Measurements from ENCODE around the gene ANKS3. TPM values are rescaled to one million over a fixed set of nuclear protein-coding genes. Genes with fewer than 3 reads are reported as not detected.

Gene ANKS3
- total RNA-seq, 4 donors from 2014 or later: 9.3 to 21.5 (median 13.2) TPM

DNA sequence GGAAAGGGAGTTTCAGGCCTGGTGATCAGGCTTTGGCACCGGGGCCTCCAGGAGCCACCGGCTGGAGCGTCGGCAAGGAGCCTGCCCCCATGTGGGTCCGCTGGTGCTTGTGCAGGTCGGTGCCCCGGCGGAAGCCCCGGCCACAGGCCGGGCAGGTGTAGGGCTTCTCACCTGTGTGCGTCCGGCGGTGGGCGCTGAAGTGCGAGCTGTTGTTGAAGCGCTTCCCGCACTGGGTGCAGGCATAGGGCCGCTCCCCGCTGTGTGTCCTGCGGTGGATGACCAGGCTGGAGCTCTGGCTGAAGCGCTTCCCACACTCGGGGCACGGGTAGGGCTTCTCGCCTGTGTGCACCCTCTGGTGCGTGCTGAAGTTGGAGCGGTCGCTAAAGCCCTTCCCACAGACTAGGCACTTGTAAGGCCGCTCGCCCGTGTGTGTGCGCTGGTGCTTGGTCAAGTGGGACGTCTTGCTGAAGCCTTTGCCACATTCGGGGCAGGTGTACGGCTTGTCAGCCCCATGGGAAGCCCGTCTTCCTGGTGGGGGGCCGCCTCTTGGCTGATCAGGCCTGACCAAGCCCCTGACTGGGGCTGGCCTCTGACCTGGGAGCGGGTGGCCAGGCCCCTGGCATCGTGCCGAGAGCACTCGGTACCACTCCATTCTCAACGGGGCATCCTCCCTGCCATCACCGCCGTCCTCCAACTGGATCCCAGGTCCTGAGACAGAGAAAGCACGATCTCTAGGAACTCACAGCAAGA is 18.5 kb upstream of the ANKS3 start:
- TF ChIP-seq, protein P1, sequence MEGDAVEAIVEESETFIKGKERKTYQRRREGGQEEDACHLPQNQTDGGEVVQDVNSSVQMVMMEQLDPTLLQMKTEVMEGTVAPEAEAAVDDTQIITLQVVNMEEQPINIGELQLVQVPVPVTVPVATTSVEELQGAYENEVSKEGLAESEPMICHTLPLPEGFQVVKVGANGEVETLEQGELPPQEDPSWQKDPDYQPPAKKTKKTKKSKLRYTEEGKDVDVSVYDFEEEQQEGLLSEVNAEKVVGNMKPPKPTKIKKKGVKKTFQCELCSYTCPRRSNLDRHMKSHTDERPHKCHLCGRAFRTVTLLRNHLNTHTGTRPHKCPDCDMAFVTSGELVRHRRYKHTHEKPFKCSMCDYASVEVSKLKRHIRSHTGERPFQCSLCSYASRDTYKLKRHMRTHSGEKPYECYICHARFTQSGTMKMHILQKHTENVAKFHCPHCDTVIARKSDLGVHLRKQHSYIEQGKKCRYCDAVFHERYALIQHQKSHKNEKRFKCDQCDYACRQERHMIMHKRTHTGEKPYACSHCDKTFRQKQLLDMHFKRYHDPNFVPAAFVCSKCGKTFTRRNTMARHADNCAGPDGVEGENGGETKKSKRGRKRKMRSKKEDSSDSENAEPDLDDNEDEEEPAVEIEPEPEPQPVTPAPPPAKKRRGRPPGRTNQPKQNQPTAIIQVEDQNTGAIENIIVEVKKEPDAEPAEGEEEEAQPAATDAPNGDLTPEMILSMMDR (IDR thresholded peaks at IDR 0.05; ENCODE audit: low read depth): no peak

DNA sequence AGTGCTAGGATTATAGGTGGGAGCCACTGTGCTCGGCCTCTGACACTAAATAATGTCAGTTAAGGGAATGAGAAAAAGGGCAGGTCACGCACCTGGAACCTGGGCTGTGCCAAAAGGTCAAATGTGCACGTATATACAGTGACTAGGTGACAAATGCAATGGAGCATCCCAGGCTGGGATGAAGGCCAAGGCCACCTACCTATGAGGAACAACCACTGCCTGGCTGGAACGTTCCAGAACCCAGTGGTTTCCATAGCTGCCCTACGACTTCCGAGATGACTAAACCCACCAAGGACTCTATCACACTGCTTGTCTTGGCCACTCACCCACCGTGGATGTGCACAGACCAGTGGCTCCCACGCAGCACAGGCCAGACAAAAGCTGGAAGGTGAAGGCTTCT is 16.8 kb upstream of the ANKS3 start:
- TF ChIP-seq, protein P1 (IDR thresholded peaks at IDR 0.05; ENCODE audit: low read depth): no peak

DNA sequence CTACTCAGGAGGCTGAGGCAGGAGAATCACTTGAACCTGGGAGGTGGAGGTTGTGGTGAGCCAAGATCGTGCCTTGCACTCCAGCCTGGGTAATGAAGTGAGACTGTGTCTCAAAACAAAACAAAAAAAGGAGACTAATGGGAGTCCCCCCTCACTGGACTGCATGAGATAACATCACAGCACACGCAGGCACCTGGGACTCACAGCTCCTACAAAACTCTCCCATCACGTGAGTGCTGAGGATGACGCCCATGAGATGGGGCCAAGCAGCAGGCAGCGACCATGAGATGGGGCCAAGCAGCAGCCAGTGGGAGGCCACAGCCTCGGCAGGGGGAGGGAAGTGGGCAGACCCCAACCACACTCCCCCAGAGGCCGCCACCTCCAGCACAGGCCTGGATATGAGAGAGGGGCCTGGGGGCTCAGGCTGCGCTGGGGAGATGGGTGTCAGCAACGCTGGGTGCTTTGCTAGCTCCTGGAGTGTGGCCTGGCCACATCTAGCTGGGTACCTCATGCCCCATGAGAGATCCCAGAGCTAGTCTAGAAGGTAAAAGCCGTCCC is 15.7 kb upstream of the ANKS3 start:
- TF ChIP-seq, protein P1 (IDR thresholded peaks at IDR 0.05; ENCODE audit: low read depth): no peak

DNA sequence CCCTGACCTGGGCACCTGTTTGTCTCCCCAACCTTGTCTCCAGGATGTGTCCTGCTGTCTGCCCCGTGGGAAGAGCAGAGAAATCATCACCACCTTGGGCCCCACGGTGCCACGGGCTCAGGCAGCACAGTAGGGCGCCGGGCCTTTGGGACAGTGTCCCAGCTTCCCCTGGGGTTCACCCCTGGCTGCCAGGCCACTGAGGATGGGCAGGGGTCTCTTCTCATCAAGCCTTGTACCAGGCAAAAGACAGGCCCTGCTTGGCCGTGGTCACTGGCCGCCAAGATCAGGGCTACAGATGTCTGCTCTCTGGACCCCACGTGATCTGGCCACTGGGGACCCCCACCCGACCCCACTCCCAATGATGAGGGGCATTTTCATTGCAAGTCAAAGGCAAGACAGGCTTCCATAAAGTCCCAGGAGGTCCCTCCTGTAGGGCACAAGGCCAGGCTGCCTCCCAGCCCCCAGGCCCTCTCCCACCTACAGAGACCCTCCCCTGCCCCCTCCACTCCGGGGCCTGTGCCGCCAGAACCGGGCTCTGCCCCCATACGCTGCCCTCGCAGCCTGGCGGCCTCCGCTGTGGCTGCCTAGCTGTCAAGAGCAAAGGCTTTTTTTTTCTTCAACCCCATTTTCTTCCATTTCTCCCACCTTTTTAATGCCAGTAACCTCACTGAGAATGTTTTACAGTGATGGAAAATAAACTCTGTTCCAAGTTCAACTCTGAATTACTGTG is 14.8 kb upstream of the ANKS3 start:
- TF ChIP-seq, protein P1 (IDR thresholded peaks at IDR 0.05; ENCODE audit: low read depth): no peak

DNA sequence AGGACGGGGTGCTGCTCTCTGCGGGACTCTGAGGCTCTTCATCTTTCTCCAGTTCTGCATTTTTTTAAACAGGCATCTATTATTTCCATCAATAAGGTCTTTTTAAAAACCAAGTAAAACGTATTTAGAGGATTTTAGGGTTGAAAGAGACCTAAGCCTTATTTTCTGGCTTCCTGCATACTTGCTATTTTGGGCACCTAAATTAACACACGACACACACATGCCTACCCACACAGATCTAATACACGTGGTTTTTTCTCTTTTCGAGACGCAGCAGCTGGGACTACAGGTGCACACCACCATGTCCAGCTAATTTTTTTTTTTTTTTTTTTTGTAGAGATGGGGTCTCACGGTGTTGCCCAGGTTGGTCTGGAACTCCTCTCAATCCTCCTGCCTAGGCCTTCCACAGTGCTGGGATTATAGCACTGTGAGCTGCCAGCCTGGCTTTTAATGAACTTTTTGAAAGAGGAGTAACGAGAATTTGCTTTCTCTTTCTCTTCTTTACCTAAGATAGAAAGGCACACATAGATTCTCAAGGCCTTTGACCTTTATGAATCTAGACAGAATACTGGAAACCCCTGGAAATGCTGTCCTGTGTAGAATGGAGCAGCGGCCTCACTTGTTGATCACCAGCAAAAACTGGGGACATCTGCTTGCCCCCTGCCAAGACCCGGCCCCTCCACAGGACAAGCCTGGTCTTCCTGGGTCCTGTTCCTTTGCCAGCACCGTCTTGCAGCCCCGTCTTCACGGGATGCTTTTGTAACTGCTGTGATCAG is 14.0 kb upstream of the ANKS3 start:
- TF ChIP-seq, protein P1 (IDR thresholded peaks at IDR 0.05; ENCODE audit: low read depth): no peak

DNA sequence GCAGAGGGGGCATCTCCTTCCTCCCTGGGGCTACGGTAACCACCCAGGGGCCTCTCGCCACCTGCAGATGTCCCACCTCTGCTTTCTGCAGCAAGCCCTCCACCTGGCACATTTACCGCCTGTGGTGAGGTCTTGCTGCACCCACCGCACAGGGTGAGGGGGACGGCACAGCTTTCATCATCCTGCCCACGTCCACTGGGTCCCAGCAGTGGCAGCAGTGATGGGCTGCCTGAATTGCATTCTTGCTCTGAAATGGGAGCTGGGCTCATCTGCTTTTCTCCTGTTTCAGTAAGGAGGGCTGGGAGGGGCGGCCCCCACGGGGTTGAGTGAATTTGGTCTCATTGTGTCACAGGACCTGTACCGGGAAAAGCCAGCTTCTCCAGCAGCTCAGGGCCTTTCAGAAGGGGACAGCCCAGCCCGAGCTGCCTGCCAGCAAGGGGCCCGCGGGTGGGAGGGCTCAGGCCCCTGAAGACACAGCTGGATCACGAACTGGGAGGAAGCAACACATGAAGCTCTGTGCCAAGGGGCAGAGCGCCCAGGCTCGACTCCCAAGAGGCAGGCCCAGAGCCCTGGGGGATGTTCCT is 13.0 kb upstream of the ANKS3 start:
- TF ChIP-seq, protein P1 (IDR thresholded peaks at IDR 0.05; ENCODE audit: low read depth): no peak
